NCI-H1048 (cell line): ENCODE results near the gene C10orf62.

Experiments
- DNase-seq: peaks from one replicate; lab custom pipeline; 2025; lab: John Stamatoyannopoulos, UW

Gene C10orf62

DNA sequence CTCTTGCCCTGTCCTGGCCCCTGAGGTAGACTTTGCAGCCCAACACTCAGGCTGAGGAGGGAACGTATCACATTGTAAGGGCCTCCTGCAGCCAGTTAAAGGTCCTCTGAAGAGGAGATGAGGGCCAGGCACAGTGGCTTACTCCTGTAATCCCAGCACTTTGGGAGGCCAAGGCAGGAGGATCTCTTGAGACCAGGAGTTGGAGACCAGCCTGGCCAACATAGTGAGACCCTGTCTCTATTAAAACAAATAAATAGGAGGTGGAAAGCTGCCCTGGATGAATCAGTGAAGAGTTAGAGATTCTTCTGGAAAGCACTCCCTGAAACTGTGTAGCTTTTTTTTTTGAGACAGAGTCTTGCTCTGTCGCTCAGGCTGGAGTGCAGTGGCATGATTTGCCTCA lies 2.3 kb upstream of the C10orf62 start:
- DNase-seq, result no peak

- no peak for DNase-seq
Observed at GRCh38 chr10:97590082-97590747, 694 bp downstream of the C10orf62 start.

DNA sequence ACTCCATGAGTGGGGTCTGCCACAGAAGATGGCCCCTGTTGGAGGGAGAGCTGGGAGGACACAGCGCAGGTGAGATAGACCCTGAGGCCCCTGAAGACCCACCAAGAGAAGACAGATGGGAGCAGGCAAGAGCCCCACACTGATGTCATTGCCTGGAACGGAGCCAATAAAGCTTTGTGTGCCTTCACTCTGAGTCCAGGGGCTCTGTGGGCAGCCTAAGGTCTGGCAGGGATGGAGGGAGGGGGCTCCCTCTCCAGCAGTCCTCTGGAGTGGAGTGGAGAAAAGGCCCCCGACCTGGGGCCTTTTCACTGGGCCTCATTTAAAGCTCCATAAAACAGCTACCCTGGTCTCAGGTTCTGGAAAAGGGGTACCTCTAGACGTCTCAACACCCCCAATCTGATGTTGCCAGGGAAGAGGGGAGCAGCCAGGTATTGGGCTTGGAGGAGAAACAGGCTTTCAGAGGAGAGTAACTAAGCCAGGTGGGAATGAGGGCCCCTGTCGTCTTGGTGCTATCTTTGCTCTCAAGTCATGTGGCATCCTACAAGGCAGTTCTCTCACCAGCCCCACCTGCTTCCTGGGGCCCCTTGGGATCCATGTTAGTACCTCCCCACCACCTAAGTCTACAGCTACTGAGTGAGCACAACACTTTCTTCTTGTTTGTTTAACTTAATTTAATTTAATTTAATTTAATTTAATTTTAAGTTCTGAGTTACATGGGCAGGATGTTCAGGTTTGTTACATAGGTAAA lies 1.4 kb downstream of the C10orf62 start:
- DNase-seq, result no peak

DNA sequence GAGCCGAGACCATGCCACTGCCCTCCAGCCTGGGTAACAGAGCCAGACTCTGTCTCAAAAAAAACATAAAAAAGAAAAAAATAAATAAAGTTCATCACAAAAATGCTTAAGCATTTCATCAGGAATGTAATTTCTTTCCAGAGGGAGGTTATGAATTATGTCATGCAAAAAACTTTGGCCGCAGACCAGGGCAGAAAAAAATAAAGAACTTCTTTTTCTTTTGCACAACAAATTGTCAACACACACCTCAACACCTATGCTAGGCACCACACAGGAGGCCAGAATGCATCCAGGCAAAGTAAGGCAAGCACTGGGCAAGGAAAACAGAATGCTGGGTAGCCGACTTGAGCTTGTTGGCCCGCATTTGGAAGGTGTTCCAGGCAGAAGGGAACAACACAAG lies 3.9 kb downstream of the C10orf62 start:
- DNase-seq, result no peak

- DNase-seq, result no peak
Observed at GRCh38 chr10:97596101-97597082, 6.9 kb downstream of the C10orf62 start.

GRCh38 chr10:97597778-97598177 lies 8.3 kb downstream of the C10orf62 start:
- no peak for DNase-seq

GRCh38 chr10:97598407-97599271 lies 9.1 kb downstream of the C10orf62 start:
- DNase-seq, result no peak

DNA sequence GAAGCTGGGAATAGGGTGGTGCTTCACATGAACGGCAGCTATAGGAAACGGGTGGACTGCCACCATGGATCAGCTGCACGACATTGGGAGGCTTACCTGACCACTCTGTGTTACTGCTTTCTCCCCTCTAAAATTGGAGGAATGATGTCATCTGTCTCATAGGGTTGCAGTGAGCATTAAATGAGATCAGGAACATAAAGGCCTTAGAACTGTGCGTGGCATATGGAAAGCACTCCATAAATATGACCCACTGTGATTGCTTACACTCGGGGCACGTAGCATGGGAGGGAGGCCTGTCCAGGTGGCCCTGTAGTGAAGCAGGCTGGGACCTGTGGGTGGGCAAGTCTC lies 9.7 kb downstream of the C10orf62 start:
- DNase-seq, result no peak

- no peak for DNase-seq
Observed at GRCh38 chr10:97600616-97601015, 11.1 kb downstream of the C10orf62 start.

GRCh38 chr10:97601268-97602215 lies 12.0 kb downstream of the C10orf62 start:
- no peak for DNase-seq

DNA sequence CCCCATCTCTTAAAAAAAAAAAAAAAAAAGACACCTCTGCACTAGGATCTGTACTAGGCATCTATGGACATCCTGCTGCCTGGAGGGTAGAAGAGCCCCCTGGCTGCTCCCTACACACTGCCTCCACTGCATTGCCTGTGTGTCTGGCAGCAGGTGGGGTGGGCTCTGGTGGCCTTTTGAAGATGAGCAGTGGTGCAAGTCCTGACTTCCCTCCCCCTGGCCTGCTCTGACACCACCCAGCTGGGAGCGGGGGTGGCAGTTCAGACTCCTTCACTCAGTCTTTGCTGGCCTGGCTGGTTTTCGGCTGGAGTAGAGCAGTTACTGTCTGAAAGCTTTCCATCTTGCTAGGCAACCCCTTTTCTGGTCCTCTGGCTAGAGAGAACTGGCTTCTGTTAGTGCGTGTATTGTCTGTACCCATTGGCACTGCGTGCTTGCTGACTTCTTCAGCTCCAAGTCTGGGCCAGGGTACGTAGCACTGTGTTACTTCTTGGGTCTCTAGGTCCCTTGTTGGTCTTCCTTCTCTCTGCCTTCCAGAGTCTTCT lies 17.6 kb downstream of the C10orf62 start:
- no peak for DNase-seq

- DNase-seq, result no peak
Observed at GRCh38 chr10:97608991-97609561, 19.6 kb downstream of the C10orf62 start.

DNA sequence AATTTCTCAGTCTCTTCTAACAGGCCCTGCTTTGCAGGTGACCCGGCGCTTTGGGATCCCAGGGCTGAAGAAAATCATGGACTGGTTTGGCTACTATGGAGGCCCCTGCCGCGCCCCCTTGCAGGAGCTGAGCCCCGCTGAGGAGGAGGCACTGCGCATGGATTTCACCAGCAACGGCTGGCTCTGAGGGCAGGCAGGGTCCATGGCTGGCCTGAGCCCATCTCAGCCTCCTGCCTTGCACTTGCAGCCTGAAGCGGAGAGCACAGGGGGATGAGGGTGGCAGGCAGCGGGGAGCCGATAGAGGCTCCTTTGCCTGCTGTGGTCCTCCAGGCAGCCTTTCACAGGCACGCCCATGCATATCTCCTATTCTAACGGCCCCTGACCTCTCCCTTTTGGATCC lies 22.0 kb downstream of the C10orf62 start:
- no peak for DNase-seq

GRCh38 chr10:97612386-97612785 lies 22.9 kb downstream of the C10orf62 start:
- no peak for DNase-seq

DNA sequence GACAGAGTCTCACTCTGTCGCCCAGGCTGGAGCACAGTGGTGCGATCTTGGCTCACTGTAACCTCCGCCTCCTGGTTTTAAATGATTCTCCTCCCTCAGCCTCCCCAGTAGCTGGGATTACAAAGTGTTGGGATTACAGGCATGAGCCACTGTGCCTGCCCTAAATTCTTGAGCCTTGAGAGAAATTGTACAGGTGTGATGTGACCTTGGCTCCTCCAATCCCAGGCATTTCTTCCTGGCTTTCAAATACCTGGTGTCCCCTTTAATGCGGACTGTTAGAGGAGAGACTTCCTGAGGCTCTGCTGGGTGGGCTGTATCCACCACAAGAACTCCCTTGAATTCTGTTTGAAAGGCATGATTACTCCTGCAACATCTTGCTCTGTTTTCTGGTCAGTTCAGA lies 28.8 kb downstream of the C10orf62 start:
- DNase-seq, result no peak

DNA sequence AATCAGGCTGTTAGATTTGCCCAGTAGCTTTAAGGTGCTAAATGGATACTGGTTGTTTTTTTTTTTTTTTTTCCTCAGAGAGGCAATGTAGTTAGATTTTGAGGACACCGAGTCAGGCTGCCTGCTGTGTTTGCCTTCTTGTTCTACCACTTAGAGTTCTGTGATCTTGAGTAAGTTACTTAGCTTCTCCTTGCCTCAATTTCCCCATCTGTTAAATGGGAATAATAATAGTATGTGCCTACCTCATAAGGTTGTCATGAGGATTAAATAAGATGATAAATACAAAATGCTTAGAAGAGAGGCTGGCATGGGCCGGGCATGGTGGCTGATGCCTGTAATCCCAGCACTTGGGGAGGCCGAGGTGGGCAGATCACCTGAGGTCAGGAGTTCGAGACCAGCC lies 29.2 kb downstream of the C10orf62 start:
- DNase-seq, result no peak

DNA sequence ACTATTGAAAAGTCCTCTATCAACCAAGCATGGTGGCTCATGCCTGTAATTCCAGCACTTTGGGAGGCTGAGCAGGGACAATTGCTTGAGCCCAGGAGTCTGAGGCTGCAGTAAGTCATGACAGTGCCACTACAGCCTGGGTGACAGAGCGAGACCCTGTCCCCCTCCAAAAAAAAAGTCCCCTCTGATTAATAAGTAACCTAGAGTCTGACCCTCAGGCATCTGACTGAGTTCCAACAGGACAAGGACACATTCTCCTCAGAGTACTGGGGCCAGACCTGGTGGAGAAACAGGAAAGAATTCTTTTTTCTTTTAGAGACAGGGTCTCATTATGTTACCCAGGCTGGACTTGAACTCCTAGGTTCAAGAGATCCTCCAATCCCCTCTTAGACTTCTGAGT lies 33.8 kb downstream of the C10orf62 start:
- DNase-seq, result no peak

DNA sequence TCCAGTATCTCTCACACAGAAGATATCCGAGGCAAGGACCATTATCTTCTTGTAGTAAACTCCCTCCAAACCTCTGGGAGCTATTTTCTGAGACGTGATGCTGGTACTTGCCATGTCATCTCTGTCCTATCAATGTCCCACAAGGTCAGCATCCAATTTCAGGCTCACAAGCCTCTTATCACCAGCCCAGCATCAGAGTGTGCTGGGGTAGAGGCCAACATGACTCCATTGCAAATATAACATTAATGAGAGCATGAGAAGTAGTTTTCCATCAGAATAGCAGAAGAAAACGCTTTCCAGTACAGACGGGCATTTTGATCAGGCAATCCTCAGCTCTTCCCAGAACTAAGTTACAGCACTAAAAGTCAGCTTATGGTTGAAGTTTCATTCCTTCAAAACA lies 38.2 kb downstream of the C10orf62 start:
- DNase-seq, result no peak

GRCh38 chr10:97628228-97628627 lies 38.7 kb downstream of the C10orf62 start:
- DNase-seq, result no peak

DNA sequence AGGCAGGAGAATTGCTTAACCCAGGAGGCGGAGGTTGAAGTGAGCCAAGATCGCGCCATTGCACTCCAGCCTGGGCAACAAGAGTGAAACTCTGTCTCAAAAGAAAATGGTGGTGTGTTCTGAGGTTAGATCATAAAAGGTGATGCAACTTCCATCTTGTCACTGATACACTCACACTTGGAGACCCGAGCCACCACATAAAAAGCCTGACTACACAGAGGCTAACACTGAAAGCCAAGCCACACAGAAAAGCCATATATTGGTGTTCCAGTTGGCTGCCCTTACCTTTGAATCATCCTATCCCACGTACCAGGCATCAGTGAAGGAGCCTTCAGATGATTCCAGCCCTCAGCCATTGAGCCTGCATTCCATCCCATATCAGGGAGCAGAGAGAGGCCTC lies 39.8 kb downstream of the C10orf62 start:
- DNase-seq, result no peak
